22Rv1 (cell line): Measurements from ENCODE around the gene ATL3.

ENCODE experiments used
- H3K27ac ChIP-seq: fragments of 450-650 bp; 2 replicates; pipeline ENCODE4 v1.5.1; 2017
- CTCF ChIP-seq: fragments of 450-650 bp; IDR thresholded peaks from 2 replicates; pipeline ENCODE4 v1.5.1; 2017; ENCODE audit warnings: mild to moderate bottlenecking
- ZFX ChIP-seq: fragments of 450-650 bp; IDR thresholded peaks from 2 replicates; pipeline ENCODE4 v1.6.1; 2017; ENCODE audit warnings: antibody characterized with exemption, borderline replicate concordance

ATL3 gene

GRCh38 chr11:63711838-63712237, 40.7 kb upstream of the ATL3 start:
- H3K27ac ChIP-seq: no peak overlapping the region
- TF ChIP-seq ZFX (no peak), CTCF (no peak)

GRCh38 chr11:63710476-63711217, 39.5 kb upstream of the ATL3 start:
- TF ChIP-seq ZFX (no peak), CTCF (no peak)

GRCh38 chr11:63709336-63709884, 38.2 kb upstream of the ATL3 start:
- TF ChIP-seq ZFX: no peak
- no peak for TF ChIP-seq CTCF
- H3K27ac ChIP-seq: no peak overlapping the region

More at GRCh38 chr11:63710476-63711217, 39.5 kb upstream of the ATL3 start:
- H3K27ac ChIP-seq: no peak overlapping the region

GRCh38 chr11:63708764-63709163, 37.6 kb upstream of the ATL3 start:
- TF ChIP-seq CTCF: no peak
- no peak for TF ChIP-seq ZFX
- H3K27ac ChIP-seq: no peak overlapping the region

- H3K27ac ChIP-seq: no peak overlapping the region
- TF ChIP-seq ZFX: no peak
- no peak for TF ChIP-seq CTCF
These were observed 34.4 kb upstream of the ATL3 start for GRCh38 chr11:63705526-63705925.

- TF ChIP-seq CTCF: no peak
- no peak for TF ChIP-seq ZFX
- peak overlapping the region; percentile 11 for H3K27ac ChIP-seq
These were observed 28.7 kb upstream of the ATL3 start for GRCh38 chr11:63699896-63700295.

- peak overlapping the region; percentile 11 for H3K27ac ChIP-seq
- TF ChIP-seq ZFX (no peak), CTCF (no peak)
These were observed 28.0 kb upstream of the ATL3 start for GRCh38 chr11:63698976-63699733.
